Fibroblast of villous mesenchyme (primary cell): Measurements from ENCODE around the gene LMO1. TPM values are rescaled to one million over a fixed set of nuclear protein-coding genes. Genes with fewer than 3 reads are reported as not detected.

ENCODE experiments used
- DNase-seq: peaks from one replicate; pipeline ENCODE4 v3.0.0-alpha.2; 2010; ENCODE audit warnings: low read depth
- H3K4me3 ChIP-seq: 2 replicates; pipeline ENCODE4 v1.5.1; 2011; ENCODE audit warnings: low read depth, mild to moderate bottlenecking, low read length
- CTCF ChIP-seq: IDR thresholded peaks from 2 replicates; pipeline ENCODE4 v1.5.1; 2012; ENCODE audit warnings: low read depth, mild to moderate bottlenecking, low read length; ENCODE audit not compliant: insufficient read depth
- total RNA-seq: library from RNA; depleted of rRNA; stranded (reverse); fragments of >200 nt; gene quantifications from 2 replicates; pipeline ENCODE4 v1.2.3, GENCODE V29; 2012

Gene LMO1
- total RNA-seq, 1 donor: not detected

- H3K4me3 ChIP-seq: no peak overlapping the region
- TF ChIP-seq CTCF: no peak
- DNase-seq: no peak
Observed at GRCh38 chr11:8285228-8285627, 21.6 kb upstream of the LMO1 start.

DNA sequence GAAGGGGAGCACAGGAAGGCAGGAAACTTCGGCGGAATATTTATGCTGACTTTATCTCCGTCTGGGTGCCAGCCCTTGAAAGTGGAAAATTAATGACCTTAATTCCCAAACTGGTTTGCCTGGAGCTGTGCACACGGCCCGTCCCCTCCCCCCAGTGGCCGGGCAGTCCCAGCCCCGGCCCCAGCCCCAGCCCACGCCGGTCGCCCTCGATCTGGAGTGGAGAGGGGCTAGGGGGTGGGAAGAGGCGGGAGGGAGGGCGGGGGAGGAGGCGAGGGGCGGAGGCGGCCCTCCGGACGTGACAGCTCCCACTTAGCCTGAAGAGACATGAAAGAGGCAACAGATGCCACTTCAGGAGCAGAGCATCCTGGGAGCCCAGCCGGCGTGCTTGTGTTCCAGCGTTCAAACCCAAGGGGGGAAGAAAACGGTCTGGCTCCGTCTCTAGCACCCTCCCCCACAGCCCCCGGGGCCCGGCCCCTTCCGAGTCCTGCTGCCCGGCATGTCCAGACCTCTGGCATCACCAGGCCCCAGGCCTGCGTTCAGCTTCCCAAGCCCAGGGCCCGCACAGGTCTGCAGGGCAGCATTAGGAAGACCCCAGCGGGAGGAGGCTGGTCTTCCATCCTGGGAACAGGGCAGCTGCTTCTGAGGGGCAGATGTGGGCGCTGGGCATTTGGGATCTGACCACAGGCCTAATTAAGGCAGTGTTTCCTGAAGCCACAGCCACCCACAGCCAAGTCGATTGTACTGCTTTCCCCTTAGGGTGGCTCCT, 20.0 kb upstream of the LMO1 start:
- H3K4me3 ChIP-seq: no peak overlapping the region
- no peak for TF ChIP-seq CTCF
- DNase-seq: no peak

GRCh38 chr11:8283100-8283464, 19.4 kb upstream of the LMO1 start:
- no peak overlapping the region for H3K4me3 ChIP-seq
- TF ChIP-seq CTCF: no peak

DNA sequence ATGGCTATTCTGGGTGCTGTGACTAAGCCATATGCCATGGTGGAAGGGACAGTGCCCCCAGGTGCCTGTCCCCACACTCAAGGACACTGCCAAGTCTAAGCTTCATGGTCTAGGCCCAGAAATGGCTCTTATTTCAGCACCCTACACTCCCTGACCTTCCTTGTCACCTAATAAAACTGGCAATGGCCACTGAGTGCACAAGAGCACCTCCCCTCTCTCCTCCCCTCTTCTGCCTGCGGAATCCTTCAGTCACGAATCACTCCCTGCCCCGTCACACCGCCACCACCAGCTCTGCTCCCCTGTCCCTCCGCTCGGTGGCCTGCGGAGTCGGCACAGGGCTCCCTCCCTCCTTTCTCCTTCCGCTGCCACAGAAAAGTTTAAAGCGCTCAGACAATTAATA, 19.0 kb upstream of the LMO1 start:
- DNase-seq: no peak
- no peak overlapping the region for H3K4me3 ChIP-seq
- no peak for TF ChIP-seq CTCF

More at GRCh38 chr11:8283100-8283464, 19.4 kb upstream of the LMO1 start:
- no peak for DNase-seq

DNA sequence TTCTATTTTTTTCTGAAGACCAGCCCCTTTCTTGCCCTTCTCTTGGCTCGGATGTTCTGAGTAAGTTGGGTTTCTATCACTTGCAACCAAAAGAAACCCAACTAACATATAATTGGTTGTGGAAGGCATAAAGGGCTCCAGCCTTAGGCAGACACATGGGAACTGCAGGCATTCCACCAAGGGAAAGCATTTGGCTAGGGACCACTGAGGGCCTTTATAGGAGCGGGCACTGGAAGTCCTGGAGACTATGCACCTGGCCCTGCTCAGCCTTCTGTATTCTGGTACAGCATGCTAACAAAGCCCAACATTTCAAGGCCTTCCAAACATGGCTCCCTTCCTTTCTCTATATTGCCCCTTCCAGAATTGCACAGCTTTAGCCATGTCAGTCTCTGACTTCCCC, 17.6 kb upstream of the LMO1 start:
- no peak overlapping the region for H3K4me3 ChIP-seq

GRCh38 chr11:8277691-8278090, 14.0 kb upstream of the LMO1 start:
- no peak for DNase-seq
- TF ChIP-seq CTCF: no peak
- H3K4me3 ChIP-seq: no peak overlapping the region

More for the DNA sequence above, 17.6 kb upstream of the LMO1 start:
- DNase-seq: no peak
- TF ChIP-seq CTCF: no peak

DNA sequence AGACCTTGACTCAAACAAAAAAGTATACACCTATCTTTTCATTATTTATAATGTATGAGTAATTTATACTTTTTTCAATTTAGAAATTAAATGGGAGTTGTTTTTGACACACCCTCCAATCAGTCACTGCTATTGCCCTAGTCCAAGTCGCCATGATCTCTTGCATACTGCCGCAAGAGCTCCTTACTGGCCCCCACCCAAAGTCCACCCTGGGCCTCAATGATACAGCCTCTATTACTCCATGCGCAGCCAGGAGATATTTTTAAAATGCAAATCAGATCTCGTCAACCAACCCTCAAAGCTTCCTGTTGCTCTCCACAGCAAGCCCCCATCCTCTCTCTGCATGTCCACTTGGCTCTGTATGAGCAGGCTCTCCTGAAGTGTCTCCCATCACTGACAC, 12.8 kb upstream of the LMO1 start:
- H3K4me3 ChIP-seq: no peak overlapping the region
- no peak for DNase-seq

More for the DNA sequence above, 12.8 kb upstream of the LMO1 start:
- TF ChIP-seq CTCF: no peak
